GM12865 (cell line): ENCODE measurements around the gene SLC6A5.
A peak's percentile ranks its signal among the peaks of the same experiment; 100 is the strongest.

Experiments used
- DNase-seq: peaks from one replicate; pipeline ENCODE4 v3.0.0; 2010; ENCODE audit warnings: low read depth
- H3K4me3 ChIP-seq: 2 replicates; pipeline ENCODE4 v1.5.1; 2011; ENCODE audit warnings: mild to moderate bottlenecking, low read depth, low read length, control low read depth
- CTCF ChIP-seq: IDR thresholded peaks from 2 replicates; pipeline ENCODE4 v1.5.1; 2011; ENCODE audit warnings: low read length, control low read depth, low read depth, inconsistent platforms; ENCODE audit not compliant: insufficient read depth; ENCODE audit errors: missing control alignments

SLC6A5 gene

GRCh38 chr11:20634044-20634443, 34.6 kb downstream of the SLC6A5 start:
- no peak for TF ChIP-seq CTCF
- H3K4me3 ChIP-seq, result no peak overlapping the region
- no peak for DNase-seq

DNA sequence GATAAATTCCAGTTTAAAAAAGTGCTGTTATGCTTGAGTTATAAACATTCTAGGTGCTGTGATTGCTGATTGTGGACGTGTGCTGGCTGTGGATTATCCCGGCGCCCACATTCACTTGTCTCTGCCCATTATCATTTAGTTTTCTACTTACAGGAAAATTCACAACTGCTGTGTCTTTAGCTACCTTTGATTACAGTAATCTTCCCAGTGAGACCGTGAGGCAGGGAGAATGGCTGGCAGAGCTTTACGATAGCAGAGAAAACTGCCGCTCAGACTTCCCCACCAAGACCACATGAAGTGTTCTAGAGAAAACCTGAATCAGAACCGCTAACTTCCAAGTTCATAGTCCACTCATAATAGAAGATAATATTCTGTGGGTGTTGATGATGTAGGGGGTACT, 35.4 kb downstream of the SLC6A5 start:
- H3K4me3 ChIP-seq, result no peak overlapping the region
- no peak for TF ChIP-seq CTCF
- no peak for DNase-seq

GRCh38 chr11:20638074-20638473, 38.7 kb downstream of the SLC6A5 start:
- DNase-seq, result no peak
- no peak for TF ChIP-seq CTCF
- no peak overlapping the region for H3K4me3 ChIP-seq

DNA sequence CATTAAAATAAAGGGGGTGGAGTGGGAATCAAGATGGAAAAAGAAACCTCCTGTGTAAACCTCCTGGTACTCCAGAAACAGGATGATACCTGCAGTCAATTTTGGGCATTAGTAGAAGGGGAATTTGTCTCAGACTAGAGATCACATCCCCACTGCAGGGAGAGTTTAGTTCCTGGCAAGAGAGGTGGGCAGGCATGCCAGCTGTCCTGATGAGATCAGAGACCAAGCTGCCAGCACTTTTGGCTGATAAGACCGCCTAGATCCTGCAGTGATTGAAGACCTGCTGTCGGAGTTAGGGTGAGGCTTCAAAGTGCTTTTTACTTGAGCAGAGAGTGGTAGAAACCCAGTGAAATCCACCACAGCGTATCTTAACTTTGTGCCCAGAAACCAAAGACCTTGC, 40.3 kb downstream of the SLC6A5 start:
- no peak for TF ChIP-seq CTCF
- no peak for DNase-seq
- H3K4me3 ChIP-seq, result no peak overlapping the region

DNA sequence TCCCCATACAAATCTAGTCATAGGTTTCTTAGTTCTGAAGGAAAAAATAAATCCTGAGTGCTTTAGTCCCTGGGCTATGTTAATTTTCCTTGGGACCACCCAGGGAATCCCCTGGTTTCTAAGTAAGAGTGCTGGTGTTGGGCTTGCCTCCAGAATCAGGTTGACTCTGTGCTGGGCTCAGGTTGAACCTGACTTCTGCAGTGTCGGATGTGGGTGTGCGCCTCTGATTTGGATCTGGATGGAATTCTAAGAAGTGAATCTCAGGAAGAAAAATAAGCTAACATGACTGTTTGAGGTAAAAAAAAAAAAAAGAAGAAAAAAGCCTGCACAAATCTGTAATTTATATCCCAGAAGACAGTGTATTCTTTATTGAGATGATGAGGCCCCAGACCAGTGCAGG, 41.0 kb downstream of the SLC6A5 start:
- no peak for TF ChIP-seq CTCF
- no peak for DNase-seq
- H3K4me3 ChIP-seq, result no peak overlapping the region

- H3K4me3 ChIP-seq, result no peak overlapping the region
- no peak for DNase-seq
- TF ChIP-seq CTCF, result no peak
These were observed 45.0 kb downstream of the SLC6A5 start for GRCh38 chr11:20644360-20644759.

- peak; percentile 84 for TF ChIP-seq CTCF
These were observed 48.7 kb downstream of the SLC6A5 start for GRCh38 chr11:20647976-20648565.

More at GRCh38 chr11:20647976-20648565, 48.7 kb downstream of the SLC6A5 start:
- H3K4me3 ChIP-seq, result no peak overlapping the region
- peak; percentile 42 for DNase-seq
